GM18517 (cell line): ENCODE data around the gene KDM4D.
"Not testable (repeated sequence)": the region's sequence is repeated elsewhere in the genome, so short reads cannot be mapped to it uniquely, and the experiment has no call there.

ENCODE experiments used
- ATAC-seq: cut with Tn5 transposase; IDR thresholded peaks from one replicate; pipeline ENCODE4 v1.9.1; 2021; ENCODE audit warnings: mild to moderate bottlenecking, moderate library complexity; ENCODE audit not compliant: unreplicated experiment

KDM4D gene

GRCh38 chr11:95025594-95025993 is 52.1 kb downstream of the KDM4D start:
- ATAC-seq = not testable (repeated sequence)

- ATAC-seq = no peak
These were observed 54.8 kb downstream of the KDM4D start for GRCh38 chr11:95028357-95028756.

- no peak for ATAC-seq
These were observed 59.5 kb downstream of the KDM4D start for GRCh38 chr11:95033051-95033450.

GRCh38 chr11:95035316-95035715 is 61.8 kb downstream of the KDM4D start:
- no peak for ATAC-seq

- ATAC-seq = not testable (repeated sequence)
These were observed 64.0 kb downstream of the KDM4D start for GRCh38 chr11:95037356-95038035.

- no peak for ATAC-seq
These were observed 68.7 kb downstream of the KDM4D start for GRCh38 chr11:95042239-95042638.

GRCh38 chr11:95042906-95043305 is 69.4 kb downstream of the KDM4D start:
- ATAC-seq = no peak

- ATAC-seq = no peak
These were observed 70.5 kb downstream of the KDM4D start for GRCh38 chr11:95044010-95044409.

- ATAC-seq = no peak
These were observed 72.3 kb downstream of the KDM4D start for GRCh38 chr11:95045812-95046211.
